Activated T-helper 2 cell treated with anti-CD3 and anti-CD28 coated beads, Interferon-gamma antibody, Interleukin-2, Interleukin-4, amounts not matched to agents 10 μg/mL and 5 μg/mL and 100 μg/mL, durations not matched to agents 14 hours and 24 hours and 36 hours (primary cell): ENCODE measurements around the gene CISD1. TPM values are rescaled to one million over a fixed set of nuclear protein-coding genes. Genes with fewer than 3 reads are reported as not detected.
A peak's percentile ranks its signal among the peaks of the same experiment; 100 is the strongest.

Experiments
- DNase-seq: peaks from one replicate; pipeline ENCODE4 v3.0.0; 2021; ENCODE audit warnings: low spot score
- H3K27ac Mint-ChIP-seq: one replicate; pipeline ENCODE4 v1.8.0; 2021; ENCODE audit warnings: mixed read lengths
- H3K27me3 Mint-ChIP-seq: one replicate; pipeline ENCODE4 v1.8.0; 2021; ENCODE audit warnings: low read depth, mixed read lengths
- H3K36me3 Mint-ChIP-seq: one replicate; pipeline ENCODE4 v1.8.0; 2021; ENCODE audit warnings: low read depth, mixed read lengths
- H3K4me1 Mint-ChIP-seq: one replicate; pipeline ENCODE4 v1.8.0; 2021; ENCODE audit warnings: low read depth, mixed read lengths
- H3K4me3 Mint-ChIP-seq: one replicate; pipeline ENCODE4 v1.8.0; 2021; ENCODE audit warnings: low read depth, mild to moderate bottlenecking, moderate library complexity, mixed read lengths
- H3K9me3 Mint-ChIP-seq: one replicate; pipeline ENCODE4 v1.8.0; 2021; ENCODE audit warnings: mixed read lengths
- intact Hi-C: fragments of 100-400 bp; cut with micrococcal nuclease; formaldehyde crosslinking; loops from one replicate; pipeline ENCODE4 v1.15.1; 2023
- total RNA-seq: library from RNA; stranded (reverse); gene quantifications from 2 replicates; pipeline ENCODE4 v1.2.3, GENCODE V29; 2022

Gene CISD1
- total RNA-seq, 1 donor from 2014 or later: 43.2 TPM

DNA sequence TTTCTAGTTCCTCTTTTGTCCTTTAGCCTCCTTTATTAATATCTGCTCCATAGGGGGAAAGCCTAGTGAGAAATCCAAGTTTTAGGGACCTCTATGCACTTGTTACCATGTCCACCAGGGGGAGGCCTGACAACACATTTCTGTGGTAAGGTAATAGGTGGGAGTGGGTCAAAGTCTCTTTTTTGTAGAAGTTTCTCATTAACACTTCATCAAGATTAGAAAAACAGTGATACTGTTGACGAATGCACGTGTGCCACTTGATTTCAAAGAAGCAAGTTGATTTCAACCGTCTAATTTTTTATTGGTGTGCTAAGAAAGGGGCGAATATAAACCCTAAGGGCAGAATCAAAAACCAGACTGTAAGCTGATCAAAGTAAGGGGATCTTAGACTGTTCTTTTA is 30.6 kb downstream of the CISD1 start:
- peak; percentile 12 for DNase-seq
- Mint-ChIP-seq H3K4me3 (no peak overlapping the region), H3K27me3 (peaks cover 11% of the 10 kb centered on the region), H3K36me3 (no peaks in the 10 kb centered on the region), H3K9me3 (no peaks in the 10 kb centered on the region), H3K27ac (no peak overlapping the region), H3K4me1 (peaks cover 2% of the 10 kb centered on the region)
- intact Hi-C loops: loop anchor here (1.0 kb wide), 1 partner anchor 86 kb away; the partner anchor contains the start of gene TFAM

GRCh38 chr10:58300676-58301075 is 31.7 kb downstream of the CISD1 start:
- peaks cover 2% of the 10 kb centered on the region for H3K4me1 Mint-ChIP-seq
- peaks cover 11% of the 10 kb centered on the region for H3K27me3 Mint-ChIP-seq
- H3K27ac Mint-ChIP-seq: no peak overlapping the region
- no peaks in the 10 kb centered on the region for H3K9me3 Mint-ChIP-seq
- no peak for DNase-seq
- intact Hi-C loops: no loop called here
- H3K4me3 Mint-ChIP-seq: no peak overlapping the region
- H3K36me3 Mint-ChIP-seq: no peaks in the 10 kb centered on the region

- Mint-ChIP-seq H3K36me3 (no peaks in the 10 kb centered on the region), H3K27me3 (peaks cover 16% of the 10 kb centered on the region), H3K4me1 (peaks cover 2% of the 10 kb centered on the region), H3K4me3 (no peak overlapping the region), H3K27ac (no peak overlapping the region), H3K9me3 (no peaks in the 10 kb centered on the region)
- DNase-seq: no peak
- intact Hi-C loops: no loop called here
These were observed 33.3 kb downstream of the CISD1 start for GRCh38 chr10:58302254-58302653.

DNA sequence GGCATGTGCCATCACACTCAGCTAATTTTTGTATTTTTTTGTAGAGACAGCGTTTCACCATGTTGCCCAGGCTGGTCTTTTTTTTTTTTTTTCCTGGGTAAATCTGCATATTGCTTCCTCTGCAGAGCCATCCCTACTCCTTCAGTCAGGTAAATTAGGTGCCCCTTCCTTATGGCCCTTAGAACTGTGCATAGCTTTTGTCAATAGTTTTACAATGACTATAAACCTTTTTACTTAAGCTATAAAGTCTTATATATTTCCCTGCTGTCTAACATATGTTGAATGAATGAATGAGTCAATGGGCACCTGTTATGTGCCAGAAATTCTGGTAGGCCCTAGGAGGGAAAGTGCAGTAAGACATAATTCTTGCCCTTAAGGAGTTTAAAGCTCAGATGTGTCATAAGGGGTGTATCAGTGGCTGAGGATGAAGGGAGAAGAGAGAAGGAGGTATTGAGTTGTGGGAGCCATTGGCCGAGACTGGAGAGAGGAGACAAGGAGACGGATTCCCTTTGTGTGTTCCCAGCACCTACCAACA is 35.2 kb downstream of the CISD1 start:
- Mint-ChIP-seq H3K4me1 (peaks cover 2% of the 10 kb centered on the region), H3K27ac (no peak overlapping the region), H3K36me3 (no peaks in the 10 kb centered on the region), H3K9me3 (no peaks in the 10 kb centered on the region), H3K27me3 (peaks cover 20% of the 10 kb centered on the region), H3K4me3 (no peak overlapping the region)
- DNase-seq: no peak
- intact Hi-C loops: no loop called here

GRCh38 chr10:58305821-58306220 is 36.9 kb downstream of the CISD1 start:
- Mint-ChIP-seq H3K4me1 (no peaks in the 10 kb centered on the region), H3K27ac (no peak overlapping the region), H3K4me3 (no peak overlapping the region), H3K27me3 (peaks cover 26% of the 10 kb centered on the region), H3K36me3 (no peaks in the 10 kb centered on the region), H3K9me3 (no peaks in the 10 kb centered on the region)
- DNase-seq: no peak
- intact Hi-C loops: no loop called here

- Mint-ChIP-seq H3K9me3 (no peaks in the 10 kb centered on the region), H3K27ac (no peak overlapping the region), H3K4me1 (no peaks in the 10 kb centered on the region), H3K36me3 (no peaks in the 10 kb centered on the region), H3K27me3 (peaks cover 25% of the 10 kb centered on the region), H3K4me3 (no peak overlapping the region)
- intact Hi-C loops: no loop called here
- DNase-seq: no peak
These were observed 38.7 kb downstream of the CISD1 start for GRCh38 chr10:58307676-58308075.

GRCh38 chr10:58311026-58311425 is 42.1 kb downstream of the CISD1 start:
- Mint-ChIP-seq H3K4me3 (no peak overlapping the region), H3K27ac (no peak overlapping the region), H3K9me3 (no peaks in the 10 kb centered on the region), H3K4me1 (no peaks in the 10 kb centered on the region), H3K36me3 (no peaks in the 10 kb centered on the region), H3K27me3 (peaks cover 31% of the 10 kb centered on the region)
- intact Hi-C loops: no loop called here
- no peak for DNase-seq

DNA sequence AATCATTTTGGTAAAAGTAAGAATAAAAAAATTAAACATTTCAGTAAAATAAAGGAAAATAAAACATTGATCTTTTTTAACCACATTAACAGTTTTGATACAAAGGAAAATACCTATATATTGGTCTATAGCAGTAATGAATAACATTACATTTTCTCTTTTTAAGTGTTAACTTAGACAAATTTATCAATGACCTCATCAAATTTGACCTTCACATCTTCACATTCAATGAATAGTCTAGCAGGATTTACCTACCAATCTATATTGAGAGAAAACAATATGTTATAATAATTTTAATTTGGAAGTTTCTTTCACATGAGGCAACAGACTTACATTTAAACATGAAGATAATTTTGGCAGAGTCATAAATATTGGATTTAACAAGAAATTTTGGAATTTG is 47.9 kb downstream of the CISD1 start:
- Mint-ChIP-seq H3K9me3 (no peaks in the 10 kb centered on the region), H3K27ac (no peak overlapping the region), H3K4me3 (no peak overlapping the region), H3K36me3 (no peaks in the 10 kb centered on the region), H3K27me3 (peaks cover 27% of the 10 kb centered on the region), H3K4me1 (no peaks in the 10 kb centered on the region)
- intact Hi-C loops: no loop called here
- no peak for DNase-seq

DNA sequence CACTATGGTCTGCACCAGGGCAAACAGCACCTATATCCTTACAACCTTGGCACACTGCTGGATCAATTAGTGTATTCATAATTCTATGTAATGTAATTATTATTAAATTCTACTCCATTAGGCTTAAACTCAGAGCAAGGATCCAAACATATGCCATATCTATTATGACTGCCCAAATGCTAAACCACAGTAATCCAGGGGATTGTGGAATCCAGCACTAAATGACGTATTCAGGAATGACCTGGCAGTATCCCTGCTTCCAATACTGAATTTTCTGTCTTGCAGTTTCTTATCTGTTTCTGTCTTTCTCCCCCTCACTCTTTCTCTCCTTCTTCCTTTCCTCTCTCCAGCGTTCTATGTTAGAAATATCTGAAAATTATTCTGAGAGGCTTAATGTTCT is 49.4 kb downstream of the CISD1 start:
- Mint-ChIP-seq H3K36me3 (no peaks in the 10 kb centered on the region), H3K27ac (no peak overlapping the region), H3K4me3 (no peak overlapping the region), H3K9me3 (no peaks in the 10 kb centered on the region), H3K4me1 (peaks cover 7% of the 10 kb centered on the region), H3K27me3 (peaks cover 24% of the 10 kb centered on the region)
- intact Hi-C loops: no loop called here
- DNase-seq: no peak

DNA sequence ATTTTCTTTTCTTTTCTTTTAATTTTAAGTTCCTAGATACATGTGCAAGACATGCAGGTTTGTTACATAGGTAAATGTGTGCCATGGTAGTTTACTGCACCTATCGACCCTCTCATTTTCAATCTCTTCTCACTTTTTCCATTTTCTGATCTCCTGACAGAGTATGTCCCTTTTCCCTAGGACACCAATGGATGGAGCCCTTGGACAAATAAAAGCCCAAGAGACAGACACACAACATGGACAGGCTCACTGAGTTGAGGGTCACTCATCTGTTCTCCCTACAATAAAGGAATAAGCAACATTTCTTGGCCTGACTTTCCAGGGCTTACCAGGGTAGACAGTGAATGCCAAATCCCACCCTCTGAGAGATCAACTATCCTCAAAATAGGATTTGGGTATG is 50.6 kb downstream of the CISD1 start:
- intact Hi-C loops: no loop called here
- DNase-seq: no peak
- Mint-ChIP-seq H3K9me3 (no peaks in the 10 kb centered on the region), H3K4me1 (peaks cover 7% of the 10 kb centered on the region), H3K27ac (no peak overlapping the region), H3K36me3 (no peaks in the 10 kb centered on the region), H3K27me3 (peaks cover 20% of the 10 kb centered on the region), H3K4me3 (no peak overlapping the region)

- intact Hi-C loops: no loop called here
- H3K4me1 Mint-ChIP-seq: peaks cover 7% of the 10 kb centered on the region
- no peak overlapping the region for H3K4me3 Mint-ChIP-seq
- DNase-seq: no peak
- no peaks in the 10 kb centered on the region for H3K36me3 Mint-ChIP-seq
- no peaks in the 10 kb centered on the region for H3K9me3 Mint-ChIP-seq
- no peak overlapping the region for H3K27ac Mint-ChIP-seq
- H3K27me3 Mint-ChIP-seq: peaks cover 14% of the 10 kb centered on the region
These were observed 51.5 kb downstream of the CISD1 start for GRCh38 chr10:58320351-58321049.

DNA sequence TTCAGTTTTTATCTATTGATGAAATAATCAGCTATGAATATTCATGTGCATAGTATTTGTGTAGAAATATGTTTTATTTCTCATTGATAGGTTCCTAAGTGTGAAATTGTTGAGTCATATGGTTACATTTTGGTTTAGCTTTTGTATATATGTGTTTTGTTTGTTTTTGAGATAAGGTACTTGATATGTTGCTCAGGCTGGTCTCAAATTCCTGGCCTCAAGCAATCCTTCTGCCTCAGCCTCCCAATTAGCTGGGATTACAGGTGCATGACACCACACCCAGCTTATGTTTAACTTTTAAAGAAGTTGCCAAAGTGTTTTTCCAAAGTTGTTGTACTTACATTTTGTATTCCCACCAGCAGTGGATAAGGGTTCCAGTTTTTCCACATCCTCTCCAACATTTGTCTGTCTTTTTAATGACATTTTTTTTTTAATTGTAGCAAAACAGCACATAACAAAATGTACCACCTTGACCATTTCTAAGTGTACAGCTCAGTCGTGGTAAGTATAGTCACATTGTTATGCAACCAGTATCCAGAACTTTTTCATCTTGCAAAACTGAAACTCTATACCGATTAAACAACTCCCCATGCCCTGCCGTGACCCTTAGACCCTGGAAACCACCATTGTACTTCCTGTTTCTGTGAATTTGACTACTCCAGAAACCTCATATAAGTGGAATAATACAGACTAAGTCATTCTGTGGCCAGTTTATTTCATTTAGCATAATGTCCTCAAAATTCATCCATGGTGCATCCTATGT is 53.3 kb downstream of the CISD1 start:
- Mint-ChIP-seq H3K36me3 (no peaks in the 10 kb centered on the region), H3K9me3 (no peaks in the 10 kb centered on the region), H3K4me1 (peaks cover 7% of the 10 kb centered on the region), H3K4me3 (no peak overlapping the region), H3K27ac (no peak overlapping the region), H3K27me3 (peaks cover 14% of the 10 kb centered on the region)
- intact Hi-C loops: no loop called here
- no peak for DNase-seq

GRCh38 chr10:58322835-58323209 is 53.9 kb downstream of the CISD1 start:
- H3K27me3 Mint-ChIP-seq: peaks cover 14% of the 10 kb centered on the region
- no peaks in the 10 kb centered on the region for H3K9me3 Mint-ChIP-seq
- peaks cover 7% of the 10 kb centered on the region for H3K4me1 Mint-ChIP-seq
- H3K36me3 Mint-ChIP-seq: no peaks in the 10 kb centered on the region
- H3K4me3 Mint-ChIP-seq: no peak overlapping the region
- no peak for DNase-seq
- intact Hi-C loops: no loop called here
- no peak overlapping the region for H3K27ac Mint-ChIP-seq
